GM18951 (cell line): ENCODE results near the gene RPS6KA4.

Source experiments
- POLR2A ChIP-seq: IDR thresholded peaks from 4 replicates; pipeline ENCODE4 v1.6.1; 2011; ENCODE audit warnings: mild to moderate bottlenecking; ENCODE audit not compliant: insufficient read length, insufficient read depth; ENCODE audit errors: extremely low read depth
- in situ Hi-C: fragments of 300-500 bp; cut with MboI; formaldehyde crosslinking; loops from one replicate; pipeline ENCODE4 v1.12.0; 2022; ENCODE audit warnings: low sequenced_read_pairs, mixed read lengths, inconsistent platforms; ENCODE audit not compliant: unreplicated experiment

Gene RPS6KA4

GRCh38 chr11:64384981-64385944, 26.3 kb downstream of the RPS6KA4 start:
- no peak for TF ChIP-seq POLR2A
- in situ Hi-C loops, result no loop called here

GRCh38 chr11:64385945-64386704, 27.2 kb downstream of the RPS6KA4 start:
- in situ Hi-C loops, result no loop called here
- TF ChIP-seq POLR2A, result no peak

GRCh38 chr11:64387916-64388315, 29.0 kb downstream of the RPS6KA4 start:
- no peak for TF ChIP-seq POLR2A

GRCh38 chr11:64388894-64389293, 29.9 kb downstream of the RPS6KA4 start:
- in situ Hi-C loops, result no loop called here
- no peak for TF ChIP-seq POLR2A

More at GRCh38 chr11:64387916-64388315, 29.0 kb downstream of the RPS6KA4 start:
- in situ Hi-C loops, result no loop called here

GRCh38 chr11:64389851-64390250, 30.9 kb downstream of the RPS6KA4 start:
- in situ Hi-C loops, result no loop called here
- TF ChIP-seq POLR2A, result no peak

- no peak for TF ChIP-seq POLR2A
- in situ Hi-C loops, result no loop called here
Observed at GRCh38 chr11:64390558-64390957, 31.6 kb downstream of the RPS6KA4 start.

- no peak for TF ChIP-seq POLR2A
Observed at GRCh38 chr11:64391839-64392238, 32.9 kb downstream of the RPS6KA4 start.

GRCh38 chr11:64395545-64396078, 36.6 kb downstream of the RPS6KA4 start:
- in situ Hi-C loops, result no loop called here
- TF ChIP-seq POLR2A, result no peak

More at GRCh38 chr11:64391839-64392238, 32.9 kb downstream of the RPS6KA4 start:
- in situ Hi-C loops, result no loop called here

- in situ Hi-C loops, result no loop called here
- no peak for TF ChIP-seq POLR2A
Observed at GRCh38 chr11:64396079-64396591, 37.2 kb downstream of the RPS6KA4 start.

- in situ Hi-C loops, result no loop called here
- no peak for TF ChIP-seq POLR2A
Observed at GRCh38 chr11:64400102-64400501, 41.1 kb downstream of the RPS6KA4 start.

GRCh38 chr11:64400667-64401066, 41.7 kb downstream of the RPS6KA4 start:
- in situ Hi-C loops, result no loop called here
- TF ChIP-seq POLR2A, result no peak

GRCh38 chr11:64401775-64402174, 42.8 kb downstream of the RPS6KA4 start:
- in situ Hi-C loops, result no loop called here
- TF ChIP-seq POLR2A, result no peak

GRCh38 chr11:64403106-64403505, 44.1 kb downstream of the RPS6KA4 start:
- TF ChIP-seq POLR2A, result no peak
- in situ Hi-C loops, result no loop called here
